Fibroblast of skin of back (primary cell): ENCODE data around the gene FOLR1.

Experiments used
- DNase-seq: peaks from one replicate; pipeline ENCODE4 v3.0.0-alpha.2; 2013

Gene FOLR1

GRCh38 chr11:72235351-72236057 lies 43.6 kb downstream of the FOLR1 start:
- DNase-seq, result no peak

- no peak for DNase-seq
These were observed 44.2 kb downstream of the FOLR1 start for GRCh38 chr11:72236083-72236697.

- DNase-seq, result no peak
These were observed 44.8 kb downstream of the FOLR1 start for GRCh38 chr11:72236774-72237111.

- DNase-seq, result no peak
These were observed 45.4 kb downstream of the FOLR1 start for GRCh38 chr11:72237112-72237931.

- DNase-seq, result peak; percentile 68
These were observed 46.1 kb downstream of the FOLR1 start for GRCh38 chr11:72238040-72238450.

GRCh38 chr11:72238492-72239312 lies 46.8 kb downstream of the FOLR1 start:
- no peak for DNase-seq

- peak; percentile 71 for DNase-seq
These were observed 47.4 kb downstream of the FOLR1 start for GRCh38 chr11:72239313-72239848.

- DNase-seq, result peak; percentile 37
These were observed 48.0 kb downstream of the FOLR1 start for GRCh38 chr11:72239849-72240460.

GRCh38 chr11:72240461-72241290 lies 48.7 kb downstream of the FOLR1 start:
- DNase-seq, result no peak

- no peak for DNase-seq
These were observed 49.4 kb downstream of the FOLR1 start for GRCh38 chr11:72241291-72241781.

GRCh38 chr11:72242141-72242540 lies 50.2 kb downstream of the FOLR1 start:
- no peak for DNase-seq

GRCh38 chr11:72243173-72244059 lies 51.5 kb downstream of the FOLR1 start:
- no peak for DNase-seq

GRCh38 chr11:72244060-72244360 lies 52.1 kb downstream of the FOLR1 start, which contains the start of gene PHOX2A:
Gene PHOX2A, minus strand, starts transcription at chr11:72244176. Its CDS starts 172 bp downstream, at chr11:72244004.
- DNase-seq, result no peak

- no peak for DNase-seq
These were observed 52.7 kb downstream of the FOLR1 start for GRCh38 chr11:72244361-72245262.

GRCh38 chr11:72245263-72245816 lies 53.4 kb downstream of the FOLR1 start:
- no peak for DNase-seq
